Tibial nerve (tissue), 3 donors: ENCODE data around the gene NKD1.

Experiments
- CTCF ChIP-seq, 5 experiments: fragments of 200-600 bp in 3 of 5; fragments of 450-650 bp in 2 of 5; sonication (generic) in 3 of 5; IDR thresholded peaks; one replicate each; pipeline ENCODE4 v1.5.1; 2016 to 2019; ENCODE audit warnings: antibody characterized with exemption in 5 of 5, mild to moderate bottlenecking in 3 of 5, moderate library complexity in 2 of 5
- POLR2A ChIP-seq, 2 donors: fragments of 450-650 bp; IDR thresholded peaks; one replicate each; pipeline ENCODE4 v1.6.1; 2017; ENCODE audit warnings: antibody characterized with exemption in 2 of 2, mild to moderate bottlenecking in 2 of 2, moderate library complexity in 2 of 2

GRCh38 chr16:50628156-50628802 is 80.1 kb downstream of the NKD1 start:
- TF ChIP-seq CTCF (IDR thresholded peaks at IDR 0.05) (no peak), POLR2A (IDR thresholded peaks at IDR 0.05) (no peak)
